ENCODE measurements around the gene ASIC1.
A peak's percentile ranks its signal among the peaks of the same experiment; 100 is the strongest.

ASIC1 gene

GRCh38 chr12:50085615-50086072 is 28.2 kb downstream of the ASIC1 start:
- no peak for DNase-seq

- DNase-seq, result no peak
Observed at GRCh38 chr12:50086148-50086547, 28.8 kb downstream of the ASIC1 start.

- DNase-seq, result no peak
Observed at GRCh38 chr12:50087151-50087550, 29.8 kb downstream of the ASIC1 start.

GRCh38 chr12:50087995-50088394 is 30.6 kb downstream of the ASIC1 start:
- DNase-seq, result no peak

DNA sequence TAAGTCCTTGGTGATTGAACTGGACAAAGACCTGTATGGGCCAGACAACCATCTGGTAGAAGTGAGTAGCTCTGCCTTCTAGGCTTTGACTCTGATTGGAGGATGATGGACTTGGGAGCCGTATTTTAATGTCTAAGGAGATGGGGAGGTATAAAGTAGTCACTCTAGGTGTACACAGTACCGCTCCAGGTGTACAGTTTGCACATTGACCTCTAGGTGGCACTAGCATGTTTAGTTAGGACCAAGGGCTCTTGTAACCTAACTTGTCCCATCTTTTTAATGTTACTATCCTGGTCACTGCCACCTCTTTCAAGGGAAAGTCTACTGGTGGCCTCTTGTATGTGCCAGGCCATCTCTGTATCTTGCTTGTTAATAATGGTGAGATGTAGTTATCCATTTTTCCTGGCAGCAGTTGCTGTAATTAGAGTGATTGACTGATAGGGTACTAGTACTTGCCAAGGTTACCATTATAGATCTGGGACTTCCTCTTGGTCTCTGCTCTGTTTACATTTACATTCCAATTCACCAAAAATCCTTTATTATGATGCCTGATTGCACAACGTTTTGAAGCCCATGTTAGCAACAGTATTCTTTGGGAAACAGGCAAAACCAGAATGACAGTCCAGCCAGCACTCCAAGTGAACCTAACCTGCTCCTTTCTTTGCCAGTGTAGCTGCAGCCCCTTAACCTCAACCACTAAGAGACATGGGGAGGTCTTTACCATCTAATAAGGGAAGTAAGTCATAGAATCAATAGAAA is 31.4 kb downstream of the ASIC1 start:
- DNase-seq, result peak; percentile 88

GRCh38 chr12:50089730-50090129 is 32.3 kb downstream of the ASIC1 start:
- no peak for DNase-seq

DNA sequence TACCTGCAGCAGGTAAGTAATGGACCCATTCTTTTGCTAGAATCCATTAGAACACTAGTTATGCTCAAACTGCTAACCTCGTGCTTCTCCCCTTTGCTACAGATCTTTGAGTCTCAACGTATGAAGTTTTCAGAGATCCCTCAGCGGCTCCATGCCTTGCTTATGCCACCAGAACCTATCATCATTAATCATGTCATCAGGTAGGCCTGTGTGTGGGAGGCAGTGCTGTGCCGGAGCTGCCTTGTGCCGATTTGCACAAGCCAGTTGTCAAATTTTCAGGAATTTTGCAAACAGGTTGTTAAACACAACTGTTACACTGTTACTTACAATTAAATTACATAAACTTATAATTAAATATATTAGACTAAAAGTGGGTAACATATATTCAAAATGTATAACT is 33.0 kb downstream of the ASIC1 start:
- no peak for DNase-seq

DNA sequence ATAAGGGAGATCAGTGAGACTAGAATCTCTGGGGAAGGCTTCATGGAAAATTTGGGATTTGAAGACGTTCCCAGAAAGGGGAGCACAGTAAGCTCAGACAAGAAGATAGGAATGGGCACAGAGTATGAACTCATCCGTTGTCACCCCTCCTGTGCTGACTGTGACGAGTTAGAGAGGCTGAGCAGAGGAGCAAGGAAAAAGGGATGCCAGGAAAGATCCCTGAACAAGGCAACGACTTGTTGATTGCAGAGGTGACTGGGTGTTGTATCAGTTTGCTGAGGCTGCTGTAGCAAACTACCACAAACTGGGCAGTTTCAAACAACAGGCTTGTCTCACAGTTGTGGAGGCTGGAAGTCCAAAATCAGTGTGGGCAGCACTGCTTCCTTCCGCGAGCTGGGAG is 40.6 kb downstream of the ASIC1 start:
- DNase-seq, result no peak

DNA sequence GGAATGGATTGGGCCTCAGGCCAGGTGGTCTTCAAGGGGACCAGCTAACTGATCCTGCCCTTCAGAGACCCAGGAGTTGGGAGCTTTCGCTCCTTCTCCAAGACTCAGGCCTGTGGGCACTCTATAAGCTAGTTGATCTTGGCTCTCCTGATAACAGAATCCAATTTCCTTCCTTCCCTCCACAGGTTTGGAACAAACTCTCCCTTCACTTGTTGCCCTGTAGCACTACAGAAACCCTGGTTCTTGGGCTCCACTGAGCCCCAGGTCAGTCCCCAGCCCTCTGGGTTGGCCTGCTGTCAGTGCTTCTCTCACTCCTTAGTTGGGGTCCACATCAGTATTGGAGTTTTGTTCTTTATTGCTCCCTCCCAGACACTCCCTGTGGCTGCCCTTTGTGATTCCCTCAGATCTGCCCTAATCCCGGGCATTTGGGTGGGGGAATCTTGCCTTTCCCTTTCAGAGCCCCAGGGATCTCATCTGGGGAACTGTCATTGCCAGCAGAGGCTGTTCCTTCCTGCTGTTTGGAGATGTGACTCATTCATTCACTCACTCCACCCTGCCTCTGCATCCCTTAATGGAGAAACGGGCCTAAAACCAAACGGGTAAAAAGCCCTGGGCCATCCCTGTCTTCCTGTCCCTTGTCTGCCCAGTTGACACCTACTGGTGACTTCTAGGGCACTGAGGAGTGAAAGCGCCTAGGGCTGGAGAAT is 42.1 kb downstream of the ASIC1 start:
- DNase-seq, result no peak

- no peak for DNase-seq
Observed at GRCh38 chr12:50100561-50100960, 43.2 kb downstream of the ASIC1 start.

DNA sequence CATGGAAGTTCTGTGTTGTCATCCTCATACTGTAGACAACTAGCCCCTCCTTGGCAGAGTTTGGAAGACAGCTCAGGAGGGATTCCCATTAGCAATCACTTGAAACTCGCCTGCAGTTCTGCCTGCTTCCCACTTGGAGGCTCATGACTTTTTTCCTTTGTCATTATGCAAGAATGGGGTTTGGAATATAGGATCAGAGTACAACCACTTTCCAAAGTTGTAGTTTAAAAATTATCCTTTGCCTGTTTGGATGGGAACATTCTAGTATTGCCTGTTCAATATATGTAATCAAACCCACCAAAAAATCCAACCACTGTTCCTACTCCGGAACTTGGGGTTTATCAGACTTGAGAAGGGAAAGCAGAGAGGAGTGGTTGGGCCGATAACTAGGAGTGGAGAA is 44.3 kb downstream of the ASIC1 start:
- peak; percentile 50 for DNase-seq

GRCh38 chr12:50102131-50102531 is 44.7 kb downstream of the ASIC1 start:
- no peak for DNase-seq

GRCh38 chr12:50102646-50103309 is 45.4 kb downstream of the ASIC1 start:
- DNase-seq, result no peak

DNA sequence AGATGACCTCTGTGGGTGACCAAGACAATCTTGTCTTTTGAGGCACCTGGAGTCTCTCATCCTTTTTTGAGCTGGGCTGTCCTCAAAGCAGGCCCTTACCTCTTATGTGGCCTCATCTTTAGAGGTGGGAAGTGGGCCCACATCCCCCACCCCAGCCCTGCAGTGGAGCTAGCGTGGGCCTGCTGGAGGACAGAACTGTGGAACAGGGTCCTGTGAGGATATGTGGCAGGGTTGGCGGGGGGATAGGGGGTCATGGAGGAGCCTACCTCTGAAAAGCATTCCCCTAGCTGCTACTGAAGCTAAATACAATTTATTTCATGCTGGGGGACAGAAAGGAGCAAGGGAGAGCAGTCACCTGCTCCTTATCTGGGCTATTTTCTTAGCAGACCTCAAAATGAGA is 46.0 kb downstream of the ASIC1 start:
- DNase-seq, result no peak

GRCh38 chr12:50103767-50104321 is 46.4 kb downstream of the ASIC1 start, which contains the start of gene GPD1:
TSS of gene GPD1 (plus strand) at chr12:50104008. CDS start at chr12:50104051, 43 bp downstream.
- DNase-seq, result peak; percentile 88

DNA sequence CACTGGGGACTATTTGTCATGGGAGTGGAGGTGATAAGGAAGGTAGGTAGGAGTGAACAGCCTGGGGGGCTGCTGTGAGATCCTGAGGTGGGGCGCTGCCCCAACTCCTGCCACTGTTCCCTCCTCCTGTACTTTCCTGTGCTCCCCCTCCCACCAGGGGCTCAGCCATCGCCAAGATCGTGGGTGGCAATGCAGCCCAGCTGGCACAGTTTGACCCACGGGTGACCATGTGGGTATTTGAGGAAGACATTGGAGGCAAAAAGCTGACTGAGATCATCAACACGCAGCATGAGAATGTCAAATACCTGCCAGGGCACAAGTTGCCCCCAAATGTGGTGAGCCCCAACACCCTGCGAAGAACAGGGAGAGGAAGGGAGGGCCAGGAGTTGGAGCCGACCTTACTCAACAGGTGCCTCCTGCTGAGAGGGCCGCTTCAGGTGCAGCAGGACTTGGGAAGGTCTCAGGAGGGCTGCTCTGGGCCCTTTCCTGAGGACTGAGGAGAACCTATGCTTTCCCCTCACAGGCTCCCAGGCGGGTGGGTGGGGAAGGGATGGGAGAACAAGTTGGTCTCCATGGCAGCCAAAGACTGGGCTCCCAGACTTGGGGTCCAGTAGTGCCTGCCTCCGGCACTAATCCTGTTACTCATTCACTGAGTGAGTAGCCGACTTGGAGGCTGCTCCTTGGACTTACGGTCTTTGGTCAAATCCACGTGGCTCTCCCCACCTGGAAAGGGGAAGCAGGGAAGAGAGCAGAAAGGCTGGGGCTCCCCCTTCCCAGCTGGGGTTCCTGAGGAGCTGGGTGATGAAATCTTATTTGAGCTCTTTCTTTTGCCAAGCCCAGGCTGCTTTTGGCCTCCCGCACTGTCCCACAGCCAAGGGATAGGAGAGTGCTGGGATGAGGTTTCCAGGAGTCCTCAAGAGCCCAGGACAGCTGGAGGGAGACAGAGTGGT is 47.3 kb downstream of the ASIC1 start:
- no peak for DNase-seq

DNA sequence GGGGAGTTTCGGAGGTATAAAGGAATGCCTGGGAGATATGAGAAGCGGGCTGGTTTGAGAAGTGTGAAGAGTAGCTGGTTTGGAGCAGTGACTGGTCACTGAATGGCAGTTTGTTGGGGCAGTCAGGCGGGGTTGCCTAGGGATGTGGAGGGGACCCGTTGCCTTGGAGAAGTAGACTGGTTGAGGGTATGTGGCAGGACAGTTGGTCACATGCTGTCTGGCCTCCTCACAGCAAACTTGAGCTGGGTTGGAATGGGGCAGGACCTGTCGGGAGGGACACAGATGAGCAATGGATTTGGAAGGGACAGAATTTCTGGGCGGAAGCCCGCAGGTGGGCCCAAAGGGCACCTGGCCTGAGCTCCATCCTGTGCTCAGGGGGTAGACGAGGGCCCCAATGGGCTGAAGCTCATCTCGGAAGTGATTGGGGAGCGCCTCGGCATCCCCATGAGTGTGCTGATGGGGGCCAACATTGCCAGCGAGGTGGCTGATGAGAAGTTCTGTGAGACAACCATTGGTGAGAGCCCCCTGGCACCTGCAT is 48.6 kb downstream of the ASIC1 start:
- DNase-seq, result no peak

- DNase-seq, result no peak
Observed at GRCh38 chr12:50106907-50107306, 49.5 kb downstream of the ASIC1 start.

DNA sequence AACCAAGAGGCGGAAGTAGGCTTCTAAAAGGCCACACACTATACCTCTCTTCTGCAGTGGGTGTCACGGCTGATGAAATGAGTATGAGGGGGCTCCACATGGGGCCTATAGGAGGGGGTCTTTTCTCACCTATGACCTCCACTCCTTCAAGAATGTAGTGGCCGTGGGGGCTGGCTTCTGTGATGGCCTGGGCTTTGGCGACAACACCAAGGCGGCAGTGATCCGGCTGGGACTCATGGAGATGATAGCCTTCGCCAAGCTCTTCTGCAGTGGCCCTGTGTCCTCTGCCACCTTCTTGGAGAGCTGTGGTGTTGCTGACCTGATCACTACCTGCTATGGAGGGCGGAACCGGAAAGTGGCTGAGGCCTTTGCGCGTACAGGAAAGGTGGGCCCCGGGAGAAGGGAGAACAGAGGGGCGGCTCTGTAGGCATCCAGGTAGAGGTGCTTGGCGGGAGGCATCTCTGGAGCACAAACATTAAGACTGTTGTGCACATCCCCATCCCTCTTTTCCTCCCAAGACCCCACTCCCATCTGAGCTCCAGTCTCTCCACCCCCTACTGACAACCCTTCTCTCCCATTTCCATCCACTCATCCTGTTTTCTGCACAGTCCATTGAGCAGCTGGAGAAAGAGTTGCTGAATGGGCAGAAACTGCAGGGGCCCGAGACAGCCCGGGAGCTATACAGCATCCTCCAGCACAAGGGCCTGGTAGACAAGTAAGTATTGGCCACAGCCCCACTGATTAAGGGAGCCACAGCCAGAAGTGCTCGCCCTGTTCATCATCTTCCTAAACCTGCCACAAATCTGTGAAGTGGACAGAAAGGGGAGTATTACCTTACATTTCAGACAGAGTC is 50.2 kb downstream of the ASIC1 start:
- DNase-seq, result no peak

- no peak for DNase-seq
Observed at GRCh38 chr12:50109319-50109718, 51.9 kb downstream of the ASIC1 start.

Measured in DMS53 (cell line).